Activated CD4-positive, alpha-beta memory T cell treated with anti-CD3 and anti-CD28 coated beads for 36 hours (primary cell): ENCODE measurements around the gene ACVRL1. TPM values are rescaled to one million over a fixed set of nuclear protein-coding genes. Genes with fewer than 3 reads are reported as not detected.

Source experiments
- CTCF ChIA-PET: fragments of 350-600 bp; sonication (Branson Sonifier 250); formaldehyde crosslinking; loops from one replicate; lab custom pipeline; 2021; ENCODE audit warnings: antibody characterized with exemption, inconsistent platforms; lab: Charles Lee
- POLR2A ChIA-PET: fragments of 350-600 bp; sonication (Branson Sonifier 250); formaldehyde crosslinking; loops from one replicate; lab custom pipeline; 2021; ENCODE audit warnings: antibody characterized with exemption; lab: Charles Lee
- DNase-seq: peaks from one replicate; pipeline ENCODE4 v3.0.0-alpha.2; 2020
- H3K27ac Mint-ChIP-seq: one replicate; pipeline ENCODE4 v1.8.0; 2021; ENCODE audit warnings: mixed read lengths
- H3K27me3 Mint-ChIP-seq: one replicate; pipeline ENCODE4 v1.8.0; 2021; ENCODE audit warnings: mixed read lengths
- H3K36me3 Mint-ChIP-seq: one replicate; pipeline ENCODE4 v1.8.0; 2021; ENCODE audit warnings: mixed read lengths
- H3K4me1 Mint-ChIP-seq: one replicate; pipeline ENCODE4 v1.8.0; 2021; ENCODE audit warnings: low read depth, mixed read lengths
- H3K4me3 Mint-ChIP-seq: one replicate; pipeline ENCODE4 v1.8.0; 2021; ENCODE audit warnings: mild to moderate bottlenecking, mixed read lengths
- H3K9me3 Mint-ChIP-seq: one replicate; pipeline ENCODE4 v1.8.0; 2021; ENCODE audit warnings: mixed read lengths
- intact Hi-C: fragments of 100-400 bp; cut with micrococcal nuclease; formaldehyde crosslinking; loops from one replicate; pipeline ENCODE4 v1.15.1; 2023
- total RNA-seq, 2 experiments: library from RNA; stranded (reverse); gene quantifications; one replicate each; pipeline ENCODE4 v1.2.3, GENCODE V29; 2021

Gene ACVRL1
- total RNA-seq, 2 experiments from 2014 or later, result not detected

DNA sequence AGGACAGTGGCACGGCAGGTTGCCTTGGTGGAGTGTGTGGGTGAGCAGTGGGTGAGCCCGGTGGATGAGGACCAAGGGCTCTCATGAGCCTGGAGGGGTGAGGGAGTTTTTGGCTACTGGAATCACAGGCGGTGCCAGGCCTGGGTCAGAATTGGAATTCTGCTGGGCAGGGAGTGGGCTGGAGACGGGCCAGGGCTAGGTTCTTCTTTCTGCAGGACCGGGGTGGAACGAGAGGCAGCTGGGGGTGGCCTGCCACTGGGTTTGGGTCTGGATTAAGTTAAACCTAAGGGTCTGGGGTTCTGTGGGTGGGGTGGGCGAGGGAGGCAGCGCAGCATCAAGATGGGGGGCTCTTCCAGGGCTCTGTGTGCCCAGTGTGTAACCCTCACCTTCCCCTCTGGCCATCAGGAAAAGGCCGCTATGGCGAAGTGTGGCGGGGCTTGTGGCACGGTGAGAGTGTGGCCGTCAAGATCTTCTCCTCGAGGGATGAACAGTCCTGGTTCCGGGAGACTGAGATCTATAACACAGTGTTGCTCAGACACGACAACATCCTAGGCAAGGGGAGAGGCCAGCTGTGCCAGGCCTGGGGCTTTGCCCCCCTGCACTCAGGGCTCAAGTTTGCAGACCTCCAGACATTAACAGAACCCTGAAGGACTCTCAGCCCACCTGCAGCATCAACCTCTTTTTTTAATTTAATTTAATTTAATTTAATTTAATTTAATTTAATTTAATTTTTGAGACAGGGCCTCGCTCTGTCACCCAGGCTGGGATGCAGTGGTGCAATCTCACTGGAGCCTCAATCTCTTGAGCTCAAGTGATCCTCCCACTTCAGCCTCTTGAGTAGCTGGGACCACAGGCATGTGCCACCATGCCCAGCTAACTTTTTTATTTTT, 7.0 kb downstream of the ACVRL1 start:
- ChIA-PET POLR2A (no interaction called here), CTCF (interaction anchor here (3.3 kb wide), 1 partner anchor 9 kb away, joined by 21 read pairs; no protein-coding TSS in a partner anchor)
- intact Hi-C loops, result no loop called here
- DNase-seq, result no peak
- Mint-ChIP-seq H3K4me3 (no peak overlapping the region), H3K4me1 (no peaks in the 10 kb centered on the region), H3K36me3 (no peaks in the 10 kb centered on the region), H3K27ac (no peak overlapping the region), H3K27me3 (no peaks in the 10 kb centered on the region), H3K9me3 (no peaks in the 10 kb centered on the region)

DNA sequence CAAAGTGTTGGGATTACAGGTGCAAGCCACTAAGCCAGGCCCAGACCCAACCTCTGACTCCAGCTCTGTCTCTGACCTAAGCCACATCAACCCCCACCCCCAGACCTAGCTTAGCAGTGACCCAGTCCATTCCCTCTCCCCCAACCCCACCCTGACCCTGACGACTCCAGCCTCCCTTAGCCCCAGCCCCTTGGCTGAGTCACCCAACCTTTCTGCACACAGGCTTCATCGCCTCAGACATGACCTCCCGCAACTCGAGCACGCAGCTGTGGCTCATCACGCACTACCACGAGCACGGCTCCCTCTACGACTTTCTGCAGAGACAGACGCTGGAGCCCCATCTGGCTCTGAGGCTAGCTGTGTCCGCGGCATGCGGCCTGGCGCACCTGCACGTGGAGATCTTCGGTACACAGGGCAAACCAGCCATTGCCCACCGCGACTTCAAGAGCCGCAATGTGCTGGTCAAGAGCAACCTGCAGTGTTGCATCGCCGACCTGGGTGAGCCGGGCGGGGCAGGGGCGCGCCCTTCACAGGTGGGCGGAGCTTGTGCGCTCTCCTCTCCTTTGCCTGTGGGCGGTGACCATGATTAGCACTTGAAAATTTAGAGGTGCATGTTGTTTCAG, 7.8 kb downstream of the ACVRL1 start:
- no peak for DNase-seq
- Mint-ChIP-seq H3K27ac (no peak overlapping the region), H3K9me3 (no peaks in the 10 kb centered on the region), H3K4me3 (no peak overlapping the region), H3K27me3 (no peaks in the 10 kb centered on the region), H3K36me3 (no peaks in the 10 kb centered on the region), H3K4me1 (no peaks in the 10 kb centered on the region)
- ChIA-PET CTCF (interaction anchor here (3.3 kb wide), 1 partner anchor 8 kb away, joined by 21 read pairs; no protein-coding TSS in a partner anchor), POLR2A (no interaction called here)
- intact Hi-C loops, result no loop called here

DNA sequence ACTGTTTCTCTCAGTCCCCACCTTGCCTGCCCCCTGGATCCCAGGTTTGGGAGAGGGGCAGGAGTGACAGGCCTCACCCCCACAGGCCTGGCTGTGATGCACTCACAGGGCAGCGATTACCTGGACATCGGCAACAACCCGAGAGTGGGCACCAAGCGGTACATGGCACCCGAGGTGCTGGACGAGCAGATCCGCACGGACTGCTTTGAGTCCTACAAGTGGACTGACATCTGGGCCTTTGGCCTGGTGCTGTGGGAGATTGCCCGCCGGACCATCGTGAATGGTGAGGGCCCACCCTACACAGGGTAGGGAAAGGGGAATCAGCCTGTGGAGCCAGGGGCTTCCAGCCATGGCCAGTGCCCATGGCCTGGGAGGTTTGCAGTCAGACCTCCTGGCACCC, 8.6 kb downstream of the ACVRL1 start:
- Mint-ChIP-seq H3K9me3 (no peaks in the 10 kb centered on the region), H3K4me1 (no peaks in the 10 kb centered on the region), H3K4me3 (no peak overlapping the region), H3K36me3 (no peaks in the 10 kb centered on the region), H3K27me3 (no peaks in the 10 kb centered on the region), H3K27ac (no peak overlapping the region)
- CTCF ChIA-PET, result no interaction called here
- DNase-seq, result no peak
- intact Hi-C loops, result no loop called here
- POLR2A ChIA-PET, result no interaction called here

DNA sequence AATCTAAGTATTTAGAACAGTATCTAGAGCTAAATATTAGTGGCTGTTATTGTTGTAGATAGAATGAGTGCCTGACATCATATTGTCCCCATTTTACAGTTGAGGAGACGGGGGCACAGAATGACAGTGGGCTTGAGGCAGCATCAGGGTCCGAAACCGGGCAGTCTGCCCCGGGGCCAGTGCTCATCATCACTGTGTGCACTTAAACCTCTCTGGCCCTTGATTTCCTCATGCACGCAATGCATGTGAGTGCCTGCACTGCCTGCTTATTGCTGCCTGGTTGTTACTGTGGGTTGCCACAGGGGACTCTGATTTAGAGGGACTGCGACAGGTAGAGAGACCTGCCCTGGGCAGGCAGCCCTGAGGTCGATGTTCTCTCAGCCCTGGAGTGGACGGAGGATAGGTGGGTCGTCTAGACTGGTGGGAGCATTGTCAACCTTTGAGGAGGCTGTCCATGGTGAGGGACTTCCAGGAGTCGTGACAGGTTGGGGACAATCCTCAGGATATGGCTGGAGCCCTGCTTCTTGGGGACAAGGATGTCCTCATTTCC, 9.8 kb downstream of the ACVRL1 start:
- no peak for DNase-seq
- POLR2A ChIA-PET, result no interaction called here
- intact Hi-C loops, result no loop called here
- CTCF ChIA-PET, result no interaction called here
- Mint-ChIP-seq H3K9me3 (no peaks in the 10 kb centered on the region), H3K4me1 (no peaks in the 10 kb centered on the region), H3K27me3 (no peaks in the 10 kb centered on the region), H3K36me3 (no peaks in the 10 kb centered on the region), H3K27ac (no peak overlapping the region), H3K4me3 (no peak overlapping the region)

DNA sequence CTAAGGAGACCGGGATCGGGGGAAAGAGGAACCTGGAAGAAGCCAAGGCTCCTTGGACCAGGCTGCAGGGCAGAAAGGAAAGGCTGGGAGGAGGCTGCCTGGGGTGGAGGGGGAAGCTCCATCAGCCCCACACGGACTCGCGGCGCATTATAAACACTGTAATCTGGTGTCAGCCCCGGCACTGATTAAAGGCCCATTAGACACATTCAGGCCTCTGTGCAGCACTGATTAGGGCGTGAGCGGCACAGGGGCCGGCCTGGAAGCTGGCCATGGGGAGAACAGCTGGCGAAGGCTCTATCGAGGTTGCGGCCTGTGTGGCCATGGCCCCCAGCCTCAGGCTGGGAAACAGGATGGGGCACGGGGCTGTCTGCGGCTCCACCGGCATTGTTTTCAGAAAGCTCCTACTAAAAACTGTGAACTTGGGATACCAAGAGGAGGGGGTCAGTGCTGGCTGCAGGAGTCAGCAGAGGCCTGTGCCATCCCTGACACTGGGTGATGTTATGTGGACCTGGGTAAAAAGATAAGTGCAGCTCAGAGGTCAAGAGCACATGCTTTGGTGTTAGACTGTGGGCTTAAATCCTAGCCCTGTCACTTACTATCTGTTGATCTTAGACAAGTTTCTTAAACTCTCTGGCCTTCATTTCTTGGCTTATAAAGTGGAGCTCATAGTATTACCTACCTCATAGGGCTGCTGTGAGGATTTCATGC, 10.6 kb downstream of the ACVRL1 start:
- no peak for DNase-seq
- intact Hi-C loops, result no loop called here
- no peaks in the 10 kb centered on the region for H3K27me3 Mint-ChIP-seq
- CTCF ChIA-PET, result interaction anchor here (0.6 to 1.2 kb wide), 3 partner anchors 9 to 63 kb away, joined by 3 to 4 read pairs (median 3); no protein-coding TSS in a partner anchor
- H3K27ac Mint-ChIP-seq, result no peak overlapping the region
- H3K4me1 Mint-ChIP-seq, result no peaks in the 10 kb centered on the region
- H3K36me3 Mint-ChIP-seq, result no peaks in the 10 kb centered on the region
- POLR2A ChIA-PET, result interaction anchor here (0.6 kb wide), 1 partner anchor 54 kb away, joined by 3 read pairs; no protein-coding TSS in a partner anchor
- no peak overlapping the region for H3K4me3 Mint-ChIP-seq
- H3K9me3 Mint-ChIP-seq, result no peaks in the 10 kb centered on the region

DNA sequence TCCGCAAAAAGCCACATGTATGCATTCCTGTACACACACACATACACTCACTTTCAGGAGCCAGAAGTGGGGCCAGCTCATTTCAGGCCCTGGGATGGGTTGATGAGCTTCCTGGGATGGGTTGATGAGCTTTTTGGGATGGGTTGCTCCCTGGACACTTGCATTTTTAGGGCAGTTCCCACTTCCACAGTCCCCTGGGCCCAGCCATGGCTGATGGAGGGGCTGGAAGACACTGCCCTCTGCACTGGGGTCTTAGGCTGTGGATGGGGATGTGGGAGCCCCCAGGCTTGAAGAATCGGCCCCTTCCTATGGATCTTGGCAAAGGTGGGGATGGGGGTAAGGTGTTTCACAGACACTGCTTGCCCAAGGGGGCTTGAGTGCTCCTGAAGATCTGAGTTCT, 12.7 kb downstream of the ACVRL1 start:
- no peaks in the 10 kb centered on the region for H3K9me3 Mint-ChIP-seq
- H3K36me3 Mint-ChIP-seq, result no peaks in the 10 kb centered on the region
- no peaks in the 10 kb centered on the region for H3K27me3 Mint-ChIP-seq
- intact Hi-C loops, result no loop called here
- no peak overlapping the region for H3K27ac Mint-ChIP-seq
- no peak overlapping the region for H3K4me3 Mint-ChIP-seq
- CTCF ChIA-PET, result no interaction called here
- DNase-seq, result no peak
- POLR2A ChIA-PET, result no interaction called here
- peaks cover 7% of the 10 kb centered on the region for H3K4me1 Mint-ChIP-seq

DNA sequence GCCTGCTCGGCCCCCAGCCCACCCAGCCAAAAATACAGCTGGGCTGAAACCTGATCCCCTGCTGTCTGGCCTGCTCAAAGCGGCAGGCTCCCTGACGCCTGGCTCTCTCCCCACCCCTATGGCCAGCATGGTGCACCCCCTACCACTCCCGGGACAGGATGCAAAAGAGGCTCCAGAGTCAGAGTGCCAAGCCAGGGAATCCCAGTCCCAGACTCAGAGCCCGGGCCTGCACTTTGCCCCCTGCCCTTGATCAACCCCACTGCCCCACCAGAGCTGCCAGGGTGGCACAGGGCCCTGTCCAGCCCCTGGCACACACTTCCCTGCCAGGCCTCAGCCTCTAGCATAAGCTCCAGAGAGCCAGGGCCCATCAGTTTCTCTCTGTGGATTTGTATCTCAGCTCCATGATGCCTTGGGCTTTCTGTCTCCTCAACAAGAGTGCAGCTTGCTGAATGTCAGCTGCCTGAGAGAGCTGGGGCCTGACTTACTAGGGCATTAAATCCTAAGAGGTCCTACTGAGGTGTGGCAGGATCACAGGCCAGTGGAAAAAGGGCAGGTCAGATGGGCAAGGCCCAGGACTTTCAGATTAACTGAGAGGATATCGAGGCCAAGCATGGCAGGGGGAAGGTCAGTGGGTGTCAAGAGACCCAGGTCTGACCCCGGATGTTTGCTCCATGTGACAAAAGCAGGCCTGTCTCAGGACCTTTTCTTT, 13.9 kb downstream of the ACVRL1 start:
- intact Hi-C loops, result no loop called here

DNA sequence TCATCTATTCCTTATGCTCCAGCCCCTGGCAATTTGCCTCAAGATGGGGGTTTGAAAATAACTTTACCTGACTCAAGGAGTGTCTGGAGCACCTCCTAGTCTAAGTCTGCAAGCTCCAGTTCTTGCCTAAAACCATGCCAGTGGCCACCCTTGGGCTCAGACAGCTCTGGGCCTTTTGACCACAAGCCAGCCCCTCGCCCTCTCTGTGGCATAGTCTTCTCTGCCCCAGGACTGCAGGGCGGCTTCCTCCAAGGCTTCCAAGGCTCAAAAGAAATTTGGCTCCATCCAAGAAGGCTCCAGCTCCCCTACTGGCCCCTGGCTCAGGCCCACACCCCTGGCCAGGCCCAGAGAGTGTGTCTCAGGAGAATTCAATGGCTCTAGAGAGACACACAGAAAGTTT, 14.8 kb downstream of the ACVRL1 start:
- Mint-ChIP-seq H3K36me3 (no peaks in the 10 kb centered on the region), H3K4me1 (peaks cover 12% of the 10 kb centered on the region), H3K27me3 (no peaks in the 10 kb centered on the region), H3K4me3 (no peak overlapping the region), H3K27ac (no peak overlapping the region), H3K9me3 (no peaks in the 10 kb centered on the region)
- no peak for DNase-seq
- CTCF ChIA-PET, result interaction anchor here (0.8 to 3.1 kb wide), 21 partner anchors 9 to 501 kb away, joined by 3 to 21 read pairs (median 6); no protein-coding TSS in a partner anchor
- POLR2A ChIA-PET, result no interaction called here
- intact Hi-C loops, result no loop called here

More for the DNA sequence above, 13.9 kb downstream of the ACVRL1 start:
- Mint-ChIP-seq H3K27me3 (no peaks in the 10 kb centered on the region), H3K4me3 (no peak overlapping the region), H3K9me3 (no peaks in the 10 kb centered on the region), H3K36me3 (no peaks in the 10 kb centered on the region), H3K27ac (no peak overlapping the region), H3K4me1 (peaks cover 12% of the 10 kb centered on the region)
- POLR2A ChIA-PET, result no interaction called here
- CTCF ChIA-PET, result interaction anchor here (0.9 to 3.1 kb wide), 9 partner anchors 8 to 500 kb away, joined by 3 to 21 read pairs (median 8); no protein-coding TSS in a partner anchor
- DNase-seq, result no peak

DNA sequence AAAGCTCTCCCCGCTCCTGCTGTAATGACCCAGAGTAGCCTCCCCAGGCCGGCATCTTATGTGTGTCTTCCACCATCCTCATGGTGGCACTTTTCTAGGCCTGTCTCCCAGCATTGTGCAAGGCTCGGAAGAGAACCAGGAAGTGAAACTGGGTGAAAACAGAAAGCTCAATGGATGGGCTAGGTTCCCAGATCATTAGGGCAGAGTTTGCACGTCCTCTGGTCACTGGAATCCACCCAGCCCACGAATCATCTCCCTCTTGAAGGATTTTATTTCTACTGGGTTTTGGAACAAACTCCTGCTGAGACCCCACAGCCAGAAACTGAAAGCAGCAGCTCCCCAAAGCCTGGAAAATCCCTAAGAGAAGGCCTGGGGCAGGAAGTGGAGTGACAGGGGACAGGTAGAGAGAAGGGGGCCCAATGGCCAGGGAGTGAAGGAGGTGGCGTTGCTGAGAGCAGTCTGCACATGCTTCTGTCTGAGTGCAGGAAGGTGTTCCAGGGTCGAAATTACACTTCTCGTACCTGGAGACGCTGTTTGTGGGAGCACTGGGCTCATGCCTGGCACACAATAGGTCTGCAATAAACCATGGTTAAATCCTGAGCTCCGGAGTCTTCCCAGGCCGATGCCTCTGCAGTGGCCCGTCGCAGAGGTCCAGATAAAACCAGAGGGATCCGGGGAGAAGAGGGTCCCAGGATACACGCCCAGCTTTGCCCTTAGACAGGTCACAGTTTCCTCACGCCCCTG, 15.6 kb downstream of the ACVRL1 start:
- CTCF ChIA-PET, result interaction anchor here (0.7 to 3.1 kb wide), 24 partner anchors 9 to 502 kb away, joined by 3 to 21 read pairs (median 5); no protein-coding TSS in a partner anchor
- H3K36me3 Mint-ChIP-seq, result no peaks in the 10 kb centered on the region
- no peaks in the 10 kb centered on the region for H3K9me3 Mint-ChIP-seq
- no peak for DNase-seq
- POLR2A ChIA-PET, result no interaction called here
- H3K27ac Mint-ChIP-seq, result no peak overlapping the region
- H3K27me3 Mint-ChIP-seq, result no peaks in the 10 kb centered on the region
- H3K4me3 Mint-ChIP-seq, result no peak overlapping the region
- intact Hi-C loops, result no loop called here
- peaks cover 12% of the 10 kb centered on the region for H3K4me1 Mint-ChIP-seq

DNA sequence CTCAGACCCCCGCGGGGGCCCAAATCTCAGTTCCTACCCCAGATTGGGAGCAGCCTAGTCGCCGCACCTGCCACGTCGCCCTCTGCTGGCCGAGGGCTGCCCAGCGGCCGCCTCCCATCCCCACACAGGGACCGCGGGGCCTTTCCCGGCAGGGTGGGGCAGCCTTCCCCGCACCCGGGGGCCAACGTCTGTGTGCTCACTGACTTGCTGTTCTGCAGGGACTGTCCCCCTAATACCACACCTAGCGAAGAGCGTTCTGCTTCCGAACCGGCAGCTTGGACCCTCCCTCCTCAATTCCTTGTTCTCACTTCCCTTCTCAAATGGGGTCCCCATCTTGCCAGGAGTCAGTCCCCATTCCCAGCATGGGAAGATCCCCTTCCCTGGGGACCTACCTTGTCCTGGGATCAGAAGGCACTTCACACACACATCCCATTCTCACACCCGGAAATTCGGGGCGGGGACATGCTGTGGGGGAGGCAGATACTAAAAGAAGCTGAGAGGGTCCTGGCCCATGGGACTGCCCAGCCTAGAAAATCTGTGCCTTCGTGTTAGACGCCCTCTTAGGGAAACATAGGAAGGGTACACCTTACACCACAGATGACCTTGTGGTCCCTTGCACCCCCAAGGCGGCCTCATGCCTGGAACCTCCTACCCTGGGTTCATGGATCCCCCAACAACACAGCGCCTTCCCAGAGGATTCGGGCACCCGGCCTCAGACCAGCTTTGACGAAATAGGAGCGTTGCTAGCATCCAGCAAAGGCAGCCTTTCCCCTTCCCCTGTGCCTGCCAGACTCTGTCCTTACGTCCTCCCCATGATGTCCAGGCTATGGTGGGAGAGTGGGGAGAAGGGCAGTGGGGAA, 16.4 kb downstream of the ACVRL1 start:
- Mint-ChIP-seq H3K27ac (no peak overlapping the region), H3K9me3 (no peaks in the 10 kb centered on the region), H3K4me3 (no peak overlapping the region)

More for the DNA sequence above, 16.4 kb downstream of the ACVRL1 start:
- no peaks in the 10 kb centered on the region for H3K36me3 Mint-ChIP-seq
- H3K4me1 Mint-ChIP-seq, result peaks cover 12% of the 10 kb centered on the region
- no peaks in the 10 kb centered on the region for H3K27me3 Mint-ChIP-seq
- intact Hi-C loops, result loop anchor here (2.0 kb wide), 1 partner anchor 101 kb away; no protein-coding TSS in a partner anchor
- DNase-seq, result peak; percentile 69
- ChIA-PET CTCF (interaction anchor here (0.6 to 4.7 kb wide), 24 partner anchors 10 to 1533 kb away, joined by 3 to 33 read pairs (median 5); no protein-coding TSS in a partner anchor), POLR2A (interaction anchor here (0.6 kb wide), 1 partner anchor 101 kb away, joined by 3 read pairs; no protein-coding TSS in a partner anchor)
